HG02885 (cell line): ENCODE results near the gene VAPA.
"Not testable (repeated sequence)": the region's sequence is repeated elsewhere in the genome, so short reads cannot be mapped to it uniquely, and the experiment has no call there.

Experiments
- ATAC-seq: cut with Tn5 transposase; IDR thresholded peaks from one replicate; pipeline ENCODE4 v1.9.1; 2021; ENCODE audit warnings: mild to moderate bottlenecking; ENCODE audit not compliant: unreplicated experiment, poor library complexity

The VAPA gene

DNA sequence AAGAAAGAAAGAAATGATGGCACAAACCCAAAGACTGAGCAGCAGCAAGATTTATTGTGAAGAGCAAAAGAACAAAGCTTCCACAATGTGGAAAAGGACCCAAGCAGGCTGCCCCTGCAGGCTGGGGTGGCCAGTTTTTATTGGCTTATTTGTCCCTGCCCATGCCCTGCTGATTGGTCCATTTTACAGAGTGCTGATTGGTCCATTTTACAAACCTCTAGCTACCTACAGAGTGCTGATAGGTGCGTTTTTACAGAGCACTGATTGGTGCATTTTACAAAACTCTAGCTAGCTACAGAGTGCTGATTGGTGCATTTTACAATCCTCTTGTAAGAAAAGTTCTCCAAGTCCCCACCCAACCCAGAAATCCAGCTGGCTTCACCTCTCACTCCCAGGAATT lies 1.5 kb upstream of the VAPA start:
- ATAC-seq, result not testable (repeated sequence)

GRCh38 chr18:9913151-9913525 lies 678 bp upstream of the VAPA start:
- ATAC-seq, result no peak

DNA sequence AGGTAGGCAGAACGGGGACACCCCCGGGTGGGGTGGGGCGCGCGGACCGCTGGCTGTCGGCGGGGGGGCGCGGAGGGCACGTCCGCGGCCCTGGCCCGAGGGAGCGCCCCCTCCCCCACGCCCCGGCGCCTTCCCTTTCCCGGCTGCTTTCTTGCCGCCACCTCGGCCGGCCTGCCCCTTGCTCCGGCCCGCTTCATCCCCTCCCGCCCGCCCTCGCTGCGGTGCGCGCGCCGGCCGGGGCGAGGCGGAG lies 443 bp downstream of the VAPA start:
- no peak for ATAC-seq

DNA sequence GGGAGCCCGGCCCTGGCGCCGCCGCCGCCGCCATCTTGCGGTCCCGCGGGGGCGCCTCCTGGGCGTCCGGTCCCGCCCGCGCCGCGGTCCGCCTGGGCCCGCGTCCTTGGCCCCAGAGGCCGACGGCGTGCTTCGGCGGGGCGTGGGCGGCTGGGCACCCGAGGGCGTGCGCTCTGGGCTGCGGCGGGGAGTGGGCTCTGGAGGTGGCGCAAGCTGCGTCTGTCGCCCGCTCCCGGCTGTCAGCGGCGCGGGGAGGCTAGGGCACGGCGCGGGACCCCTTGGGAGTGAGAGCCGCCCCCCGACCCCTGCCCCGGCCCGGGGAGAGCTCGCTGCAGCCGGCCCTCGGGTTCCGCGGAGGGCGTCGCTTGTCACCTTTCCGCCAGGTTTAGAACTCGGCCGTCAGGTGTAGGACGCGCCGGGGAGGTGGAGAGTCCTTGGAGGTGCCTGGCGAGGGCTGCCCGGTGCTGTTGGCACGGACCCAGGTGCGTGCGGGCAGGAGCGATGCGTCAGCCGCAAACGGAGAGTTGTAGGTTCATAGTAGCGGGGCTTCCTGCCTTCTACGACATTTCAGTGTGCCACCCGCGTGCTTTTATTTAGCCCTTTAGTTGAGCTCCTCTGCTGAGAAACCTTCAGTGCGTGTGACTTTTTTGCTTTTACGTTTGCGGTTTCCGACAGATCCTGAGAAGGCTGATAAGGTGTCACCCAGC lies 921 bp downstream of the VAPA start:
- ATAC-seq, result peak; percentile 37

GRCh38 chr18:9915291-9916076 lies 1.7 kb downstream of the VAPA start:
- ATAC-seq, result no peak

DNA sequence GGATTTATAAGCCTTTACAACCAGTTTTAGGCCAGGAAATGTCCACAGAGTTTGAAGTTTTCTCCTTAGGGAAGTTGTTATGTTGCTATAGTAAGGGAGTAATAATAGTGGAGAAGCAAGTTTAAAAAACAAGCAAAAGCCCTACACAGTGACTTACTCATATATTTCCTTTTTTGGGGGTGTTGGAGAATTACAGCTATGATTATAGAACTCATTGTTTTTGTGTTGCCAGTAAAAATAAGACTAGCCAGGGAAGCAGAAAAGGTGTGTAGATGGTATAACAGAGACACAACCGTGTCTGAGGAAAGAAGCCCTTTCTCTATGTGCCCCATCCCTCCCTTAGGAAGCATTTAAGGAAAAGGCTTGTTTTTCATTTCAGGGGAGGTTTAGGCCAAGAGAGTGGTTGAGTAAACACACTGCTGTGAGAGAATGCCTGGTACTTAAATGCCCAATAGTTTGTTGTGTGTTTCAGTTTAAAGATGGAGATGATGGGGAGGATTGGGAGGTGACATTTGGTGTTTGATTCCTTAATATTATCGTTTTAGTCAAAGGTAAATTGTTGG lies 2.3 kb downstream of the VAPA start:
- ATAC-seq, result no peak

GRCh38 chr18:9916808-9917207 lies 3.0 kb downstream of the VAPA start:
- no peak for ATAC-seq

DNA sequence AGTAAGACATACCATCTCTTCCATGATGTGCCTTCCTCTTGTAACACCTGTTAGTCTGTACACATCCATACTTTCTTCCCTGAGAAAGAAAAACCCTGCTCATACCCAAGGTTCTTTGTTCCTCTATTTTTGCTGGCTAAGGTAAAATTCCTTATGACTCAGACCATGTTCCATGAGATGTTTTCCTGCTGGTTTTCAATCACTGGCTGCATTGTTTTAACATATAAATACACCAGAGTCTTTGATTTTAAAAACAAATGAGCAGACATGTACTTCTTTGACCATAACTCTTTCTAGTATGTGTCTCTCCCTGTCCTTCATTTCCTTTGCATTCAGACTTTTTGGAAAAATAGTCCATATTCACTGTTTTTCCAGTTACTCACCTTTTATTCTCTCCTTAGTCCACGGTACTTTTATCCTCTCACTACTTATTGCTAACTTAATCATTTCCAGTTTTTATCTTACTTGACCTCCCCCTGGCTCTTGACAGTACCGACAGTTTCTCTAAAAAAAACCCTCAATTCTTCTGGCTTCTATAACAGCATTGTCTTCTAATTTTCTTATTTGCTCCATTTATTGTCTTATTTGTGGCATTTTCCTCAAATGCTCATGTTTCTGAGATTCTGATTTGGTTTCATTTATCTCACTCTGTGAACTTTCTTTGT lies 4.3 kb downstream of the VAPA start:
- no peak for ATAC-seq

GRCh38 chr18:9919564-9920232 lies 5.9 kb downstream of the VAPA start:
- ATAC-seq, result no peak

GRCh38 chr18:9922592-9923311 lies 8.9 kb downstream of the VAPA start:
- no peak for ATAC-seq

- ATAC-seq, result no peak
Observed at GRCh38 chr18:9924371-9924943, 10.6 kb downstream of the VAPA start.

GRCh38 chr18:9925369-9925768 lies 11.6 kb downstream of the VAPA start:
- ATAC-seq, result no peak

GRCh38 chr18:9925795-9926194 lies 12.0 kb downstream of the VAPA start:
- no peak for ATAC-seq

DNA sequence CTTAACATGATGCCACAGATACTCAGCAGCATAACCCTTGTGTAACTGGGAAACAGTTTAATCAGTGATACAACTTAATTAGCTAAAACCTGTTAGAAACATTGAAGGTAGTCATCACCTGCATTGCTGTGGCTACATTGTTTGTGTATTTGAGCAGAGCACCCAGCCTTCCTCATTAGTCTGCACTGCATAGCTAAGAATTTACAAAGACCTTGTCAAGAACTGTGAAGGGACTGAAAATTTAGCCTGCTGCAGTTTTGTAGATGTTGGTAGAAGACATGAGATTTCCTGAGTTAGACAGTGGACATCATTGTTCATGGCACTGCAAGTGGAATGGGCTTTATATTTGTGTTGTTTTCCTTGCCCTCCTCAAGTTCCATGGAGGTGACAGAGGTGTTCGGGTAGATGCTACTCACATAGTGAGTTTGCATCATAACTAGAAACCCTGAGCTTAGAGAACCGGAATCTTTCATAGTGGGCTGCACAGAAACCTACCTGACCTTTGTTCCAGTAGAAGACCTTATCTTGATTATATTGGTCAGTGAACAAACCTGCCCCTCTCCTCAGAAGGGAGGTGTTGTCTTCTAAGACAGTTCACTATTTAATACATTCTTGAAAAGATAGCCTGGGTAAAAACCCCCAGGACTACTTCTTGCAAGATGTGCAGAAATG lies 12.5 kb downstream of the VAPA start:
- no peak for ATAC-seq

GRCh38 chr18:9926977-9927376 lies 13.2 kb downstream of the VAPA start:
- no peak for ATAC-seq

DNA sequence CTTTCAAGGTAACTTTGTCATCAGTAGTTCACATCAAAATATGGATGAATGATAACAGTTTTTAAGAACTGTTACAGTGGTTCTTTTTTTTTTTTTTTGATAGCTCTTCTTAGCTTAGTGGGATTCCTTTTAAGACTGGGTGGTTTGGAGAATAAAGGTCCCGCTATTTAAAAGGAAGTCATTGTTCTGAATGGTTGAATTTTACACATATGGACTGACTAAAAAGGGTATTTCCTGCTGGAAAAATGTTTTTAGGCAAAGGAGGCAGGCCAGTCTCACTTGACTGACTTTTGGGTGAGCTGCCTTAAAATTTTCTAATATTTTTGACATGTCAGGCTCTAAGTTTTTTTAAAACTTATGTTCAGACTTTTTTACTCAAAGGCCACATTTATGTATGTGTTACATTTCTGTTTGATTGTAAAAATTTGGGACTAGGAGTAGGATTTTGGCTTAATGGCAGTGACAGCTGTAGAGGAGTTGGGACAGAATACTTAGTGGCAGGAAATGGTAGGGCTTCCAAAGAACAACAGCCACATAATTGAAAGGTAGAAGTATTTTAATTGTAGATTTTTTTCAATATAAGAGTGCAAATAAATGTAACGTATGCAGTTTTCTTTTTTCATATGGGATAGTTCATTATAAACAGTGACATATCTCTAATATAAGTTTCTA lies 13.7 kb downstream of the VAPA start:
- no peak for ATAC-seq

DNA sequence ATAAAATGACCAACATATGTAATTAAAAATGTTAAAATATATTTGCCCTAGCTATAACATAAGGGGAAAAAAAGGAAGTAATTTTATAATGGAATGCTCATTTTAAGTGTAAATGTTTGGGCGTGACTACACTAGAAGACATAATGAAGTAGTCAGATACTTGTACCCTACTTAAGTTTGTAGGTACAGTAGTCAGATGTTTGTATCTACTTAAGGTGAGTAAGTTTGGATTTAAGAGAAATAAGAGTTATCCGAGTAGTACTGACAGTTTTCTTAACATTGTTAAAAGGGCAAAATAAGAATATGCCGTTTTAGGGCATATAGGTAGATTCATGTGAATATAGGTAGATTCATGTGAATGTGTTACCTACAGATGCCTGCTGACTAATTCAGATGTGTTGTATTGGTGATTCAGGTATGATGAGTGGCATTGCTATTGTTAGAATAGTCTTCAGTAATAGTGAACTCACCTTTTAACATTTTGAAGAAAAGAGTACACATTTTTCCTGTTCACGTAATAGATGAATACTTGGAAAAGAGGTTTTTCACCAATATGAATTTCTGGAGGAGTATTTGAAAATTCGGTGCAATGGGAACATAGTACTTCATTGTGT lies 14.9 kb downstream of the VAPA start:
- ATAC-seq, result no peak

GRCh38 chr18:9930299-9930884 lies 16.6 kb downstream of the VAPA start:
- ATAC-seq, result no peak
